GM12872 (cell line): ENCODE measurements around the gene NBEA.

Experiments used
- TF ChIP-seq, protein P1 (sequence below): IDR thresholded peaks from 3 replicates; pipeline ENCODE4 v1.5.1; 2011; ENCODE audit warnings: low read depth, mild to moderate bottlenecking, low read length, moderate library complexity; ENCODE audit not compliant: insufficient read depth

The NBEA gene

DNA sequence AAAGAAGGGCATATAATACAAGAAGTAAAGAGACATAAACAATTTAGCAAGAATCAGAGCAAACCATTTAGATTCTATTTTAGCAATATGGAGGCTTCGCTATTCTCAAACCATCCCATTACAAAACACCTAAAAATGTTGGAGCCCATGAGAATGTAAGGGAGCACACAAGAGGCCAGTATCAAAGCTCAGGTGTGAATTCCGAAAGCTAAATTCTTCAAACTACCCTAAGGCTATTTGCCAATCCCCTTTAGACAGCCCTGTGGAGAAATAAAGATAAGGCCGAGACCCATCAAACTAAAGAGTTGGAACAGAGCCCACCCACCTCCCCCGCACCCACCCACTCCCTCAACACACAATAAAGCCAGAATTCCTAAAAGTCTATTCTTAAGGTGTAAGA, 745.3 kb downstream of the NBEA start:
- TF ChIP-seq, protein P1, sequence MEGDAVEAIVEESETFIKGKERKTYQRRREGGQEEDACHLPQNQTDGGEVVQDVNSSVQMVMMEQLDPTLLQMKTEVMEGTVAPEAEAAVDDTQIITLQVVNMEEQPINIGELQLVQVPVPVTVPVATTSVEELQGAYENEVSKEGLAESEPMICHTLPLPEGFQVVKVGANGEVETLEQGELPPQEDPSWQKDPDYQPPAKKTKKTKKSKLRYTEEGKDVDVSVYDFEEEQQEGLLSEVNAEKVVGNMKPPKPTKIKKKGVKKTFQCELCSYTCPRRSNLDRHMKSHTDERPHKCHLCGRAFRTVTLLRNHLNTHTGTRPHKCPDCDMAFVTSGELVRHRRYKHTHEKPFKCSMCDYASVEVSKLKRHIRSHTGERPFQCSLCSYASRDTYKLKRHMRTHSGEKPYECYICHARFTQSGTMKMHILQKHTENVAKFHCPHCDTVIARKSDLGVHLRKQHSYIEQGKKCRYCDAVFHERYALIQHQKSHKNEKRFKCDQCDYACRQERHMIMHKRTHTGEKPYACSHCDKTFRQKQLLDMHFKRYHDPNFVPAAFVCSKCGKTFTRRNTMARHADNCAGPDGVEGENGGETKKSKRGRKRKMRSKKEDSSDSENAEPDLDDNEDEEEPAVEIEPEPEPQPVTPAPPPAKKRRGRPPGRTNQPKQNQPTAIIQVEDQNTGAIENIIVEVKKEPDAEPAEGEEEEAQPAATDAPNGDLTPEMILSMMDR: no peak

DNA sequence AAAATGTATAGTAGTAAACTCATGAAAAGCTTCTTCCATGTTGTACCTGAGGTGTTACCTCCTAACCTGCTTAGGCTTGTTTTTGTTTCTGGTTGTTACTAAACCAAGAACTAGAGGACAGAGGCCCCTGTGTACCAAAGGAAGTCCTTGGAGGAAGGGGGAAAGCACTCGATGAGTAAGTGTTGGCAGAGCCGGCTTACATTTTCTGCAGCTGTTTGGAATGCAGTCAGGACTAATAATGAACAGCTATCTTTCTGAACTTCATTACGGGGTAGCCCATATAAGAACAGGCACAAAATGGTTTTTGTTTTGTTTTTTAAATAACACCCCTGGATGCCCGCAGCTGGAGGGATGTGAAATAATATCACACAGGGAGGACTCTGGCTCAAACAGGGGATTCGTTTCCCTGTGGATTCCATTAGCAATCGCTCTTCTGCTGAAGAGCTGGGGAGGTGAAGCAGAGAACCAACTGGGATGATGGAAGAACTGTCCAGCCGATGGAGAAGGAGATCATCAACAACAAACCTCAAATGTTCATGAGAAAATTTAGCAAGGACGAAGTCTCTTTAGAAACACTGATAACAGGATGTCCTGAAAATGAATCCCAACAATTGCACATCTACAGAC, 748.6 kb downstream of the NBEA start:
- TF ChIP-seq, protein P1: no peak

DNA sequence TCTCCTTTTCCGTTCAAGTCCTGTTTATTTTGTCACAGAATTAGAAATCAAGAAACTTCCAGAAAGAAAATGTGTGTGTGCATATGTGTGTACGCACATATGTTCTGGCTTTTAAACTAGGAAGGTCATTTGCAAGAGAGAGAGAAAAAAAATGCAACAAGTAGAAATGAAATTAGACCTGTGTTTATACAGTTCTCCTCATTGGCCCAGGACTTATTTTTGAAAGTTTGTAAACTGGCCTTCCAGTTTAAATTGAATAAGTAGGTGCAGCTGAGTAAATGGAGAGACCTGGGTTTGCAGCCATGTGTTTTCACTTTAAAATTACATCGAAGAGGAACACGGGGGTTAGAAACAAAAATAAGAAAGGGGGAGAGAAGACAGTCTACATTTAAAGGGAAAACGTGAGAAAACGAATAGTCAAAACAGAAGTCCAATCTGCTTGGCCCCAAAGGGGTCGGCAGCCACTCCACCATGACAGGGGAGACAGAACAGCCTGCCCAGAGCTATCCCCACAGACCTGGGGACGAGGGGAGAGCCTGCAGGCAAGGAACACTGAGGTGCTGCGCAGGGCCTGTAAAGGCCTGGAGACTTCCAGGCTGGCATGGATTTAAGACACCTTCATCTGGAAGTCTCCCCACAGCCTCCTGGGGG, 751.2 kb downstream of the NBEA start:
- TF ChIP-seq, protein P1: no peak

DNA sequence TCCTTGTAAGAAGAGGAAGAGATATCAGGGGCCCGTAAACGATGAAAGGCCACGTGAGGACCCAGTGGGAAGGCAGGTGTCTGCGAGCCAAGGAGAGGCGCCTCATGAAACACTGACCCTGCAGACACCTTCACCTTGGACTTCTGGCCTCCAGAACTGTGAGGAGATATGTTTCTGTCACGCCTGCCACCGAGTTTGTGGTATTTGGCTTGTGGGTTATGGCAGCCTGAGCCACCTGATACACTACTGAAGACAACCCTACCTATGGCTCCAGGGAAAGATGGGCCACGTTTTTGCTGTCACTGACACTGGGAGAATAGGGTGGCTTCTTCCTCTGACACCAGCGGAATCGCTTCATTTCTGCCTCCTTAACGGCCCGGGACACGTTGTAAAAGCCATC, 752.0 kb downstream of the NBEA start:
- TF ChIP-seq, protein P1: no peak

DNA sequence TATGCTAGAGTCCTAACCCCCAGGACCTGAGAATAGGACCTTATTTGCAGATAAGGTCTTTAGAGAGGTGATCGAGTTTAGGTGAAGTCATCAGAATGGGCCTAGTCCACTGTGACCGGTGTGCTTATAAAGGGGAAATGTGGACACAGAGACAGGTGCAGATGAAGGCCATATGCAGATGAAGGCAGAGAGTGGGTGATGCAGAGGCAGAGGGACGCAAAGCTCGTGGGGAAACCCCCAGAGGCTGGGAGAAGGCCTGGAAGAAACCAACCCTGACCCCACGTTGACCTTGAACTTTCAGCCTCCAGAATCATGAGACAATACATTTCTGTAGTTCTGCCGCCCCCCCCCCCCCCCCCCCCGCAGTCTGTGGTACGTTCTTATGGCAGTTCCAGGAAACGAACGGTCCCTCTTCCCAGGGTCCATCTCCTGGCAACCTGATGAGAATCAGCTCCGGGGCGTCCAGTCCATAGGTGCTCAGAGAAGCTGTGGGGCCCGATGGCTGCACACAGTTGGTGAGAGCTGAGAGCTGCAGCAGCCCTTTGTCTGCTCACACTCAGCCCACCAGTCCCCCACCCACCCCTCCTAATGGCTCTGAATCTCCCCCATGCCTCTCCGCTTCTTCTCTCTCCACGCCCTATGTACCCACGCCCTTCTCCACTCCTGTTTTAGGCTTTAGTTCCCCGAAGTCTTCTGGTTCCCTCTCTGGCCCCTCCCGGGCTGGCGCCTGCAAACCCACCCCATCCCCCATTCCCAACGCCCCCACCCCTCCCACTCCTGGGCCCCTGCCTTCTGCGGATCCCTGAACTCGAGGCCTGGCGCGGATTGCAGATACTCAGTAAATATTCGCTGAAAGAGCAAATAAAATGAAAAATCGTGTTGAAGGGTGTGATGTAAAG, 752.7 kb downstream of the NBEA start:
- TF ChIP-seq, protein P1: no peak

DNA sequence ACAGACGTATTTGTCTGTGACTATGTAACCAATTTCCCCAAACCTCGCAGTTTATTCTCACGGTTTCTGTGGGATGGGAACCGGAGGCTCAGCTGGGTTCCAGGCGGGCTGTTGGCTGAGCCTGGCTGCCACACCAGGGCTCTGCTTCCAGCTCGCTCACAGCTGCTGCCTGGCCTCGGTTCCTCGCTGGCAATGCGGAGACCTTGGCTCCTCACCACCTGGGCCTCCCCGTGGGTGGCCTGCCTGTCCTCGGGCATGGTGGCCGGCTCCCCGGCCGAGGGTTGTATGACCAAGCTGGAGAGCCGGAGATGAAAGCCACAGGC, 753.3 kb downstream of the NBEA start:
- TF ChIP-seq, protein P1: no peak

DNA sequence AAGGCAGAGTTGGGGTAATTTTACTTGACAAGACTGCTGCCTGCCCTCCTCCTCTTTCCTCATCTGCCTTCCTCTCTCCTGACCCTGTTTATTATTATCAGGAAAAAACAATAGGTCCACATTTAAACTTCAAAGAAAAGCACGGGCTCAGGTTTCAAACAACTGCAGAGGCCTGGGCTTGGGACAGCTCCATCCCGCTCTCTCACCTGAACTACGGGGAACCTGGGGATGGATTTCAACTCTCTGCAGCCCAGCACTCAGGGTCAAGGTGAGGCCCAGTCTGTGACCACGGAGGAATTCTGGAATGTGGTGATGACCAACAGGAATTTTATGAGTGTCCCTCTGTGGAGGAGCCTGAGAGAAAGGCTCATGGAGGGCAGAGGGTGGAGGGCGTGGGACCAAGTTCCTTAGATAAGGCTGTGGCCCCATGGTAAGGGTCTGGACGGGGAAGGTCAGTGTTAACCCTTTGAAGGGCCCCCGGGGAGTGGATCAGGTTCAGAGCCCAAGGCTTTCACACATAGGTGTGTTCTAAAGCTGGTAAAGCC, 755.2 kb downstream of the NBEA start:
- TF ChIP-seq, protein P1: no peak
